ENCODE results near the gene PLRG1.

- TF ChIP-seq CTCF (IDR thresholded peaks at IDR 0.05): no peak
- no peak for TF ChIP-seq POLR2A (IDR thresholded peaks at IDR 0.05)
Observed at GRCh38 chr4:154578919-154579318, 28.7 kb upstream of the PLRG1 start.

All from transverse colon (tissue), 3 donors.